IPS DF 4.7 (cell line): ENCODE results near the gene ZNF281.

Experiments
- DNase-seq: peaks from one replicate; pipeline ENCODE4 v3.0.0-alpha.2; 2013; ENCODE audit warnings: low spot score; ENCODE audit errors: extremely low read depth

The ZNF281 gene

DNA sequence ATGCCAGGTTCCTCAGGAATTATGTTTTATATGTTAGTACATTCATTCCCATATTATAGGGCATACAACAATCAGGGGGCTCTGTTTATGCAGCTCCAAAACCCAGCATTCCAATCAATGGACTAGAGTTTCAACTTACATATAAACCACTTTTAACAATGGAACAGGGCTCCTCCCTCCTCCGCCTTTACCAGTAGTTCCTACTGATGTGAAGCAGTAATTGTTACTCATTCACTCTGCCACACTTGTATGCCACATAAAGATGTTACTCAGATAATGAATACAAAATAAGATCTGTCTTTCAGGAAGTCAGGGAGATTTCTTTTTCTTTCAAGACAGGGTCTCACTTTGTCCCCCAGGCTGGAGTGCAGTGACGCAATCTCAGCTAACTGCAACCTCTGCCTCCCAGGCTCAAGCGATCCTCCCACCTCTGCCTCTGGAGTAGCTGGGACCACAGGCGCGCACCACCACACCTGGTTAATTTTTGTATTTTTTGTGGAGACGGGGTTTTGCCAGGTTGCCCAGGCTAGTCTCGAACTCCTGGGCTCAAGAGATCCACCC is 17.1 kb downstream of the ZNF281 start:
- no peak for DNase-seq

DNA sequence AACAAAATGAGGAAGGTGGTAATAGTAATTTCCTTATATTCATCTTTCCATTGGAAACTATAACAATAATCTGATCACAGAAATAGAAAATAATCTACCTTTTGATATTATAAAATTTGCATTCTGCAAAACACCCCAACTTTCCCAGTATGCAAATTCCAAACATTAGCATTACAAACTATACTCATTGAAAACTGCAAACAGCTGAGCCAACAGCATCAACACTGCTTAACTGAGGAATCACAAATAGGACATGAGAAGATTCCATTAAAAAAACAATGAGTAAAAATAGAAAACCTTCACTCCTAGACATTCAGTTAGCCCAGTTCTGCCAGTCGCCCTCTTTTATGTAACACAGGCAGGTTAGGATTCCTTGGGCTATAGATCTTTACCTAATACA is 18.1 kb downstream of the ZNF281 start:
- DNase-seq: no peak

DNA sequence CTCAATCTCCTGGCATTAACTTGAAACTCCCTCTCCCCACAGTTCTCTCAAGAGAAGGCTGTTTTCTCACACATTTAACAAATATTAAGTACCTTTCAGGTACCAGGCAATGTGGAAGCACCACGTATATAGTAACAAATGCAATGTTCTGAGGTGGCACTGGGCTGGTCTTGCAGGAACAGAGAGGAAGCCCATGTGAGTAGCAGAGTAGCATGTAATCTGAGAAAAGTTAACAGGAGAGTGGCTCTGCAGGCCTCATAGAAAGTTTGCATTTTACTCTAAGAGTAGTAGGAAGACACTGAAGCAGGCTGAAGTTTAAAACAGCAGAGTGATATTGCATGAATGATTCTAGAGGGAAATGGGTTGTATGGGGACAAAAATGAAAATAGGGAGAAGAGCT is 21.0 kb downstream of the ZNF281 start:
- DNase-seq: no peak

DNA sequence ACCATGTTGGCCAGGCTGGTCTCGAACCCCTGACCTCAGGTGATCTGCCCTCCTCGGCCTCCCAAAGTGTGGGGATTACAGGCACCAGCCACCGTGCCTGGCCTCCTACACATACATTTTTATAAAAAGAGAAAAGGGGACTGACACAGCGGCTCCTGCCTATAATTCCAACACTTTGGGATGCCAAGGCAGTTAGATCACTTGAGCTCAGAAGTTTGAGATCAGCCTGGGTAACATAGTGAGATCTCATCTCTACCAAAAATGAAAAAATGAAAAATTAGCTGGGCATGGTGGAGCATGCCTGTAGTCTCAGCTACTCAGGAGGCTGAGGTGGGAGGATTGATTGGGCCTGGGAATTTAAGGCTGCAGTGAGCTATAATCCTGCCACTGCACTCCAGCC is 23.4 kb downstream of the ZNF281 start:
- DNase-seq: no peak

DNA sequence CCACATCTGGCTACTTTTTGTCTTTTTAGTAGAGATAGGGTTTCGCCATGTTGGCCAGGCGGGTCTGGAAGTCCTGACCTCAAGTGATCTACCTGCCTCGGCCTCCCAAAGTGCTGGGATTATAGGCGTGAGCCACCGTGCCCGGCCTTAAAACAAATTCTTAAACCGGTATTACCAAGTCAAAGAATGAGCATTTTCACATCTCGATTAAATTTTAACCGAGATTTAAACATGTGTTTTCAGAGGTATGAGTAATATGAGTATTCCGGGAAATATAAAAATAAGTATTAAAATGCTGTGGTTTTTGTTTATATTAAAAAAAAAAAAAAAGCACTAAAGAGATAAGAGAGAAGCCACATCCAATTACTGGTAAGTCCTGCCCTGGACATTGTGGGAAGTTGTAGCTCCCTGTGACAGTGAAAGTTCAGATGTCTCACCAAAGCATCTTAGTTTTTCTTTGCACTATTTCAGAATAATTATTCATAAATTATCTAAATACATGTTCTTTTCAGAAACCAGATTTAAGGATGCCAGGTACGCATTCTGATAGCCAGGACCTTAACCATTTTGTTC is 24.9 kb downstream of the ZNF281 start:
- no peak for DNase-seq

DNA sequence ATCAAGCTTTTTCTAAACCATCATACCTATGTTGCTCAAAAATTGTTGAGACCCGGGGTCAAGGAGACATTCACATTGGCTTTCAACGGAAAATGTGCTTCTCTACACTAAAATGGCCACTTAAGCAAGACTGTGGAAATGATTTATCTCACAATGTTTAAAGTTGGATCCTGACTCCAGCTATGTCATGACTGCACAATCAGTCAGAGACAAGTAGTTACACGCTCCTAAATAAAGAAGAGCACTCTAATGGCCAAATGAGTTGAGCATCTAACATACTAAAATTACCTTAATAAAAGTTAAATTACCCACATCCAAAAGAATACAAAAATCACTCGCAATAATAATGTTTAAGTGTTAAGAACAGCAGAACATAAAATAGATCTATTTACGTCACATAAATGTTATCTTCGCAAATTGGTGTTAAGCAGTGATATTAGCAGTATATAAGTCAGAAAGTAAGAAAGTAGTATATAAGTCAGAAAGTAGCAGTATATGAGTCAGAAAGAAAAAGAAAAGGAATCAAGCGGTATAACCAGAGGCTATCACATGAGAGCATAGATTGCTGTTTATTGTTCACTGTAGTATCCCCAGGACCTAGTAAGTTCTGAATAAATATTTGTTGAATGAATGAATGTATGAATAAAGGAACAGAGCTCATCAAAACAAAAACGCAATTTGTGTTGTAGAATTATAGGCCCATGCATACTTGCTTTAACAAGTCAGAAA is 28.4 kb downstream of the ZNF281 start:
- no peak for DNase-seq

DNA sequence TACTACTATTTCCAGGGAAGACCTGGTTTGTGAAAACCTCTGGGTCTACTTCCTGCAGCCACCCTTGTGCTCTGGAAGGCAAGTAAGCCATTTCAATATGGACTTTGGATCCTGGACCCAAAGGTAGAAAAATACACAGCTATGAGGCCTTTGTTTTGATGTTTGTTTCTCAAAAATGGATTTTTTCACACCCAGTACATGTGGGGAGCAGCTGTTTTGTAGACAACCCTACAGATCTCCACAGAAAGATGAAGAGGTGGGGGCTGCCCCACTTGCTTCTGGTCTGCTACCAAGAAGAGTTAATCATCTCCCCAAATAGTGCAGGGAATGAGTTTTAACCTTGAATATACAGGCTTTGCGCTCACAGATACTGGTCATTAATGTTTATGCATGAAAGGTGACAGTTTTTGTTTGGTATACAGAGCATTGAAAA is 29.2 kb downstream of the ZNF281 start:
- DNase-seq: no peak

DNA sequence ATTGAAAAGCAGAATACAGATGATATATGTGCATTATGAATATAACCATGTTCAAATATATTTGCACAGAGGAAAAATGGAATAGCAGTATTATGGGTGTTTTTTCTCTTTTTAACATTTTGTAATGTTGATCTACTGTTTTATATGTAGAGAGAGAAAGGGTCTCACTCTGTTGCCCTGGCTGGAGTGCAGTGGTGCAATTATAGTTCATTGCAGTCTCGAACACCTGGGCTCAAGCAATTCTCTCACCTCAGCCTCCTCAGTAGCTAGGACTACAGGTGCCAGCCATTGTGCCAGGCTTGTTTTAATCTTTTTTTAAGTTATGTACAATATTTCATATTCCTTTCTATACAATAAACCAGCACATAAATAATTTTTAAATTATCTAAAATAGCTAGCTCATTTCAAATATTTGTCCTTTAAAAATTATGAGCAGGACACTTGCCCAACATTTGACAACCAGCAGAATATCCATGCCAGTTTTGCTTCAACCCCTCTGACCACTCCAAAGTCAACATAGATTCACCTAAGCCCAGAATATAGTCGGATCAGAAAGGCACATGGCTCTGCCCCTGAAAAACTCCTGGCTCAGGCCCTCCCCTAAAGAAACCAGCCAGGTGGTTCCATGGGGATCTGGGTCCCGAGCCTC is 29.8 kb downstream of the ZNF281 start:
- no peak for DNase-seq

DNA sequence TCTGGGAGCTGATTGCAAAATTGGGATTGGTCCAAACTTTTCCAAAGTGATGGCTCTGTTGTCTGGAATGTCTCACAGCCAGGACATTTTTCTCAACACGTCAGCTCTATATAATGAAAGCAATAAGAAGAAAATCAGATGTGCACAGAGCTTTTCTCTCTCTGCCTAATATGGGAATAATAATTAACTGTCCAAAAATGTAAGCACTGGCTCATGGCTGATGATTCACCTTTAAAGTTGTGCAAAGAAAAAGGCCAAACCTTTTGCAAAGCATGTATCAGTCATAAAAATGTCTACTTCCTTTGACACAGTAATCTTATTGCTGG is 30.4 kb downstream of the ZNF281 start:
- no peak for DNase-seq

DNA sequence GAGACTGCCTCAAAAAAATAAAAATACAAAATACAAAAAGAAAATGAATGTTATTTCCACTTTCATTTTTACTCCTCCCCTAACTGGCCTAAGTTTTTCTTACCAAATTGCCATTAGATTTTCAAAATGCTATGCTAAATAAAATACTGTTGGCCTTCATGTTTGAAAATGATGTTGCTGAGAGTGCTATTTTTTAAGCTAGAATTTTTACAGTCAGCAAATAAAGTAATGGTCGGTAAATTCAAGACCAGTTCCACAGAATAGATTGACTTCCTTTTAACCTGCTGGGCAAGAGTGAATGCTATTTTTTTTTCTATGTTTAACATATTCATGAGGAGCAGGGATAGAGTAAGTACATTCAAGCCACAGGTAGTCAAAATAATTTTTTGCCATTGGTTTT is 31.7 kb downstream of the ZNF281 start:
- DNase-seq: no peak

DNA sequence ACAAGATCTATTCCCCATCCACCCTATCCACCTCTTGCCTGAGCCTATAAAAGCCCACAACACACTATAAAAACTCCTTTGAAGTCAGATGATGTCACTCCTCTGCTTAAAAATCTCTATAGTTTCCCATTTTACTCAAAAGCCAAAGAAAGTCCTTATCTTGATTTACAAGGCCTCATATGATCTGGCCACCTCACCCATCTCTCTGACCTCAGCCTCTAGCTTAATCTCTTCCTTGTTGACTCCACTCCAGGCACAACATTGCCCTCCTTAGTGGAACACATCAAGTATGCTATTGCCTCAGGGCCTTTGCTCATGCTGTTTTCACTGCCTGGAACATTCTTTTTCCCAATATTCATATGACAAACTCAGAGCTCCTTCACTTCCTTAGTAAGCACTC is 33.3 kb downstream of the ZNF281 start:
- DNase-seq: no peak

DNA sequence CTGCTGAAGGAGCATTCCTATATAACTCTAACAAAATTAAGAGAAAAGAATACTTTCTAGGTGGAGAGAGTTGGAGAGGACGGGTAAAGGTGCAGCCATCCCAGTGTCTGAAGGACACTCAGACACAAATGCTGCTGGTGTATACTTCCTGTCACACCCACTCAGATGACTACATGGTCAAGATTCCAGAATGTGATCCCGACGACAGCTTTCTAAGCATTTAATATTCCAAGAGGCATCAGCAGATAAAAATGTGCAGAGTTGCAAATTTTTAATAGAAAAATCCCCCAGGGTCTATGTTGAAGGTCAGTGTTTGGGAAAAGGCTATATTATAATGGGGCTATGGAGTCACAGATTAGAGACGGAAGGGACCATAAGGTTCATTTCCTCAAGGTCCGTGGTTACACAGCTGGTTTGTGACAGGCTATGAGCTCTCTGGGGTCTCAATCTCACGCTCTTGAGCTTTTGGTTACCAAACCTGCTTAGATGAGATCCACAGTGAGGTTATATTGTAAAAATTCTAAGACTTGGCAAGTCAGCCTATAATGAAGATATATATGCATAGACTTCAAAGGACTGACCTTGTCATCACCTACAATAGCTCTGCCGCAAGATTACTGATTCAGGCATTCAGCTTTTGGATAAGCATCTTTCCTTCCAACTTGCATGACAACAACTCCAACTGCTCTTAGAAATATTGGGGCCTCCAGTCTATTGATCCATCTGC is 35.1 kb downstream of the ZNF281 start:
- DNase-seq: no peak

DNA sequence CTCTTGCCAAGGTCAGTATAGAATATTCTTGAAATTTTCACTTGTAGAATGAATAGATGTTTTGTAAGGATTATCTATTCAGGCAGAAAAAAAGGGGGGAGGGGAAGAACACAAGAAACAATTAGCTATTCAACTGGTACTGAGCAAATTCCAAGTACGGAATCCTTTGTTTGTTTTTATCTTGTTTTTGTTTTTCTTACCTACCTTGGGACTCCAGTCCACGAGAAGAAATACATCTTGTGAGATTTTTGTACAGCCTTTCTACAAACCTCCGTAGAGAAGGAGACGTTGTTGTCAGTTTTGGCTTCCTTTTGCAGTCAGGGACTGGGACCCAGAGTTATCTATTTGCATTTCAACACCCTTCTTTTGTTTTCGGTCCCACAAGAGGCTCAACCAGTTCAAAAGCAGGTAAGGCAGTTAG is 36.0 kb downstream of the ZNF281 start:
- no peak for DNase-seq

DNA sequence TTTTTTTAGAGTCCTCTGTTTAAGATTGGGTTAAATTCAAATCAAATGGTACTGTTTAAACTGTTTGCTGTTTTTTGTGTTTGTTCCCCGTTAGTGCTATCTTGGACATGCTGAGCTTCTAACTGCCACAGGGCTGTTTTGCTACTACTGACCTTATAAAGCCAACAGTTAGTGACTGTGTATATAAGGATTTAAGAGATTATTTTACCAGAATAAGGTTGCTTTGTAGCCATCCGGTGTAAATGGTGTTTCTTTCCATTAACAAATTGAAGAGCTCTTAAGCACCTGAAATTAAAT is 37.0 kb downstream of the ZNF281 start:
- DNase-seq: no peak

DNA sequence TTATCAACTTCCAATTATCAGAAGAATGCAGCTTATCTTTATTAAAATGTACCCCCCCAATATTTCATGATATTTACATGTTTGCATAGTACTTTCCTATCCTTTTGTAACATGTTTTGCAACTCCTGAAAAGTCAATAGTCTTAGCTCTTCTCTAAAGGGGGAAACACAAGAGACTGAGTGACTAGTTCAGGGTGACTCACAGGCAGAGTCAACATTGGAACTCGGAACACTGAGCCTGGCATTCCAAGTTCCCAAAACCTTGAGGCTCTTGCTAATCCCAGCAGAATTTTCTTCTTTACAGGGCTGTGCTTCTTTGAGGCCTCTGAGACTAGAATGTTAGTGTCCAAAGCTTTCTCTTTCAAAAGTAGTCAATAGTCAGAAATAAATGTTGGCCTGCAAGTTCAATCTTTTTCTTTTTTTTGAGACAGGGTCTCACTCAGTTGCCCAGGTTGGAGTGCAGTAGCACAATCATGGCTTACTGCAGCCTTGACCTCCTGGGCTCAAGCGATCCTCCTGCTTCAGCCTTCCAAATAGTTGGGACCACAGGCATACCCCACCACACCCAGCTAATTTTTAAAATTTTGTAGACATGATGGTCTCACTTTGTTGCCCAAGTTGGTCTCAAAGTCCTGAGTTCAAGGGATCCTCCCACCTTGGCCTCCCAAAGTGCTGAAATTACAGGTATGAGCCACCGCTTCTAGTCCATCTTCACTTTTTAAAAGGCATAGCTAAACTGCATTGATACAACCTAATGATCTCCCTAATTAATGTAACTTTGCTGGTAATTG is 37.5 kb downstream of the ZNF281 start:
- DNase-seq: no peak

DNA sequence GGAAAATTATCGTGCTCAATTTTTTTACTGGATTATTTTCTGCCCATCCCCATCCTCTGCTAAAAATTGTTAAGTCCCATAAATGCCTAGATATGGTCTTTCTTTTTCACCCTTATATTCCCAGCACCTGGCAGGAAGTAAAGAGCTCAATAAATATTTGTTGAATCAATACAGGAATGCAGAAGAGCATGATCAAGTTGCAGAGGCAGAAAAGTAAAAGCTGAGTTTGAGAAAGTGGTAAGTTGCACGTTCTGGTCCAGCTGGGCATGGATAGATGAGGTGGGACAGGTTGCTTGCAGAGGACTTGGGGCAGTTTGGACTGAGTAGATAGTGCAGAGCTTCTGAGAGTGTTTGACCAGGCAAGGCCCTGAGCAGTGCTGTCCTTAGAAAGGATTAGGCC is 40.1 kb downstream of the ZNF281 start:
- no peak for DNase-seq

DNA sequence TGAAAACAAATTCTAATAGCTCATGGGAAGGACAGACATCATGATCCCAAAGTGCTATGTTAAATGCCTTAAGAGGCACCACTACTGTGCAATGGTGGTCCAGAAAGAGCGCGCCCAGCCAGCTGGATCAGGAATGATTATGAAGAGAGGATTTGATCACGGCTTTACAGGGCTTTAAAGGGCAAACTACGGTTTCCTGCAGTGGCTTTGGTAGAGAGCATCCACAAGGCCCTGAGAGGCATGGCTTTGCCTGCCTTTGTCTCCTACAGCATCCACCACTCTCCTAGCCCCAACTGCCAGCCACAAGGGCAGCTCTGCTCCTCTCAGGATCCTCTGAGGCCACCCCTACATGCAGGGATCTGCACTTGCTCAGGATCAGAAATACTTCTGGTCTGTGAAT is 40.7 kb downstream of the ZNF281 start:
- no peak for DNase-seq

DNA sequence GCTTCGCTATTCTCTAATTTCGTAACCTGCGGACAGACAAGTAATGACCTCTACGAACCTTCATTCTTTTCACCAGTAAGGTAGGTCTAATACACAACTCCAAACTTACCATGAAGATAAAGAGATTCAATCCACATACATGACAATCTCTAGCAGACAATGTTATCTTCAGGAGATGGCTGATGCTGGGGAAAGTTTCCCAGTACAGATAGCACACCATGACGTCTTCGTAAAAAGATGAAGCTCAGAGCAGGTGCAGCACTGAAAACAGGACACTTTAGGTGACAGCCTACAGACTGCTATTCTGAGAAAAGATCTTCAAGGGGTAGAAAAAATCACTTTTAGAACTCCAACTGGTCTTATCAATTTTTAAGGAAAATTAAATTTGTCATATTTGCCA is 41.3 kb downstream of the ZNF281 start:
- DNase-seq: no peak

DNA sequence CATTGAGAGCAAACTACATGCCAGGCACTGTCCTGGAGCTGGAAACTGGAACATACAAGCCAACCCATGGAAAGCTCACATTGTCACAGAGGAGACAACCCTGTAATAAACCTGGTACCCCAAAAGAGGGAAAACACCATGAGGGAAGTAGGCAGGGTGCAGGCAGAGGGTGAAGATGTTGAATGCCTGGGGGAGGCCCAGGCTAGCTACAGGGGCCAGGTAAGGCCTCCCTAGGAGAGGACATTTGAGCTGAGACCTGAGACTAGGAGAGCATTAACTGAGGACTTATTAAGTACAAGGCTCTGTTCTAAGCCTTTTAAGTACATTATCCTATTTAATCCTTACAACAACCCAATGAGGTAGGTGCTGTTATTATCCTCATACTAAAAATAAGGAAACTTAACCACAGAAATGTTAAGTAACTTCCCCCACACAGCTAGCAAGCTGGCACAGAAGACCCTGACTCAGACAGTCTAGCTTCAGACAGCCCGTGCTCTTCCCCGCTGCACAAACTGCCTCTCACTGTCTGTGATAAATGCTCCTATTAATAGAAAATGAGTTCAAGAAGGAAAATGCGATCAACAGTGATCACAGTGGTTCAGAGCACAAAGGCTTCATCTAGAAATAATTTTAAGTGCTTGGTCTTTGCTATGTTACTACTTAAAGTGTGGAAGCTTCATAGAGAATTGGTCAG is 41.8 kb downstream of the ZNF281 start:
- no peak for DNase-seq

DNA sequence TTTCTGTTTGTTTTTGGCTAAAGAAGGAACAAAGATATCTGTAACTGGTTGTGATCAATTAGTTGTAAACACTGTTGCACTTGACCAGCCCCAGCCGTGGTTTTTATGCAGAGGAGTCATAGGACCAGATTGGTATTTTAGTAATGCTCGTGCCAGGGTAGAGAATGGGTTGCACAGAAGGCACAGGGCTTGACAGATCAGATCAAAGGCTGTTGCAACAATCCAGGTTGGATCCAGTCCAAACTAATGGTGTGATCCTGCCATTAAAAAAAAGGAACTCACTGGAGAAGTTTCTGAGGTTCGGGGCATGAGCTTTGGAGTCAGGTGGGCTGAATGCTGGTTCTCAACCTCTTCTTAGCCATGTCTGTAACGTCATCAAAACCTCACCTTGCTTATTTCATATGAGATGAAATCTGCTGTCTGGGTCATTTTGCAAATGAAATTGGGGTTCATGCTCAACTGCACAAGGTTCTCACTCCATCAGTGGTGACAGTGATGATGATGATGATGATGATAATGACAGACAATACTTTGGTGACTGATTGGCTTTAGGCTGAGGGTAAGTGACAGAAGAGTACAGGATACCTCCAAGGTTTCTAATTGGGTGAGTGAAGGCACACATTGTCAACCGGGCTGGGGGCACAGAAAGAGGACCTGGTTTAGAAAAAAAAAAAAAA is 43.1 kb downstream of the ZNF281 start:
- no peak for DNase-seq
